ENCODE data around the gene PDIA2.

Gene PDIA2

GRCh38 chr16:287981-288920, 5.3 kb downstream of the PDIA2 start:
- no peaks in the 10 kb centered on the region for H3K27me3 ChIP-seq (ENCODE audit: insufficient read depth, low read depth, severe bottlenecking)
- no peaks in the 10 kb centered on the region for H3K9me3 ChIP-seq (ENCODE audit: severe bottlenecking)
- no peak overlapping the region for H3K27ac ChIP-seq
- no peak for TF ChIP-seq CTCF (IDR thresholded peaks at IDR 0.05; ENCODE audit: low read depth, low read length)
- peaks cover 45% of the 10 kb centered on the region for H3K36me3 ChIP-seq
- H3K4me3 ChIP-seq (ENCODE audit: low read depth, low read length): no peak overlapping the region
- no peak for DNase-seq

GRCh38 chr16:289395-289997, 6.5 kb downstream of the PDIA2 start:
- Histone ChIP-seq H3K4me3 (ENCODE audit: low read depth, low read length) (no peak overlapping the region), H3K36me3 (peaks cover 50% of the 10 kb centered on the region), H3K9me3 (ENCODE audit: severe bottlenecking) (no peaks in the 10 kb centered on the region), H3K27me3 (ENCODE audit: insufficient read depth, low read depth, severe bottlenecking) (no peaks in the 10 kb centered on the region), H3K27ac (no peak overlapping the region)
- no peak for DNase-seq
- TF ChIP-seq CTCF (IDR thresholded peaks at IDR 0.05; ENCODE audit: low read depth, low read length): no peak

GRCh38 chr16:290015-290680, 7.2 kb downstream of the PDIA2 start:
- no peak for TF ChIP-seq CTCF (IDR thresholded peaks at IDR 0.05; ENCODE audit: low read depth, low read length)
- Histone ChIP-seq H3K36me3 (peaks cover 50% of the 10 kb centered on the region), H3K9me3 (ENCODE audit: severe bottlenecking) (no peaks in the 10 kb centered on the region), H3K27ac (no peak overlapping the region), H3K4me3 (ENCODE audit: low read depth, low read length) (no peak overlapping the region), H3K27me3 (ENCODE audit: insufficient read depth, low read depth, severe bottlenecking) (no peaks in the 10 kb centered on the region)
- no peak for DNase-seq

GRCh38 chr16:290681-291405, 7.9 kb downstream of the PDIA2 start:
- no peak for TF ChIP-seq CTCF (IDR thresholded peaks at IDR 0.05; ENCODE audit: low read depth, low read length)
- H3K4me3 ChIP-seq (ENCODE audit: low read depth, low read length): no peak overlapping the region
- H3K27ac ChIP-seq: no peak overlapping the region
- H3K27me3 ChIP-seq (ENCODE audit: insufficient read depth, low read depth, severe bottlenecking): no peaks in the 10 kb centered on the region
- no peak for DNase-seq
- H3K36me3 ChIP-seq: peaks cover 50% of the 10 kb centered on the region
- no peaks in the 10 kb centered on the region for H3K9me3 ChIP-seq (ENCODE audit: severe bottlenecking)

- Histone ChIP-seq H3K27me3 (ENCODE audit: insufficient read depth, low read depth, severe bottlenecking) (no peaks in the 10 kb centered on the region), H3K27ac (no peak overlapping the region), H3K36me3 (peaks cover 54% of the 10 kb centered on the region), H3K9me3 (ENCODE audit: severe bottlenecking) (no peaks in the 10 kb centered on the region), H3K4me3 (ENCODE audit: low read depth, low read length) (no peak overlapping the region)
- TF ChIP-seq CTCF (IDR thresholded peaks at IDR 0.05; ENCODE audit: low read depth, low read length): no peak
- DNase-seq: no peak
Observed at GRCh38 chr16:291539-291938, 8.6 kb downstream of the PDIA2 start.

Data from WERI-Rb-1 (cell line).